Measurements from ENCODE around the gene NID1.

GRCh38 chr1:236009857-236010256 lies 55.0 kb downstream of the NID1 start:
- no peak for TF ChIP-seq ZBTB34 (CRISPR knock-in tag; IDR thresholded peaks at IDR 0.05)
- no peak for TF ChIP-seq ZNF584 (CRISPR knock-in tag; IDR thresholded peaks at IDR 0.05; ENCODE audit: low read depth)
- TF ChIP-seq E2F1 (CRISPR knock-in tag; IDR thresholded peaks at IDR 0.05), result no peak
- no peak for TF ChIP-seq TCF3 (CRISPR knock-in tag; IDR thresholded peaks at IDR 0.05)
- no peak for TF ChIP-seq REST (IDR thresholded peaks at IDR 0.05; ENCODE audit: borderline replicate concordance)
- TF ChIP-seq REST (CRISPR knock-in tag; IDR thresholded peaks at IDR 0.05; ENCODE audit: low read depth), result no peak
- TF ChIP-seq CTCF (IDR thresholded peaks at IDR 0.05 in 2 of 3, conservative IDR thresholded peaks at IDR 0.05 in 1 of 3; ENCODE audit: insufficient read depth in 2 of 3, low read depth in 1 of 3, low read length in 3 of 3), result no peak
- no peak for TF ChIP-seq SMAD2 (IDR thresholded peaks at IDR 0.05; ENCODE audit: low read depth, low read length)
- no peak for TF ChIP-seq ELK1 (CRISPR knock-in tag; IDR thresholded peaks at IDR 0.05)
- no peak for TF ChIP-seq EZH2 (IDR thresholded peaks at IDR 0.05; ENCODE audit: borderline replicate concordance, low read depth, low read length)
- no peak for TF ChIP-seq TAF1 (IDR thresholded peaks at IDR 0.05; ENCODE audit: control insufficient read depth, extremely low read depth, insufficient read depth, low read length, severe bottlenecking)

Data from K562 (cell line).